Measurements from ENCODE around the gene LRRC2.

- TF ChIP-seq POLR2AphosphoS5 (IDR thresholded peaks at IDR 0.05) (no peak), POLR2A (IDR thresholded peaks at IDR 0.05; ENCODE audit: low read depth) (no peak)
Measured at GRCh38 chr3:46503200-46503874, 62.8 kb downstream of the LRRC2 start.

Data from esophagus muscularis mucosa (tissue), 2 donors.